Adrenal gland (tissue), 12 donors: ENCODE measurements around the gene DMPK. TPM values are rescaled to one million over a fixed set of nuclear protein-coding genes. Genes with fewer than 3 reads are reported as not detected.

Experiments used
- DNase-seq, 7 donors: peaks; one replicate each; pipeline ENCODE4 v3.0.0-alpha.2; 2019 to 2020
- H3K27ac ChIP-seq, 5 donors: fragments of 200-600 bp; sonication (generic) in 4 of 5; 1 replicate in 3 of 5; 2 replicates in 2 of 5; pipeline versions ENCODE4 v1.5.1 to v1.8.0; 2016 to 2020; ENCODE audit warnings: mild to moderate bottlenecking in 1 of 5
- H3K27me3 ChIP-seq: fragments of 200-600 bp; 2 replicates; pipeline ENCODE4 v1.8.0; 2021
- H3K36me3 ChIP-seq, 2 donors: fragments of 200-600 bp; replicated peaks in 1 of 2; 1 replicate in 1 of 2; 2 replicates in 1 of 2; pipeline versions ENCODE4 v1.5.1 to v1.8.0; 2018 to 2022
- H3K4me1 ChIP-seq, 2 donors: fragments of 200-600 bp; replicated peaks in 1 of 2; 1 replicate in 1 of 2; 2 replicates in 1 of 2; pipeline versions ENCODE4 v1.5.1 to v1.8.0; 2018 to 2021
- H3K4me3 ChIP-seq, 4 donors: fragments of 200-600 bp; sonication (generic) in 3 of 4; one replicate each; pipeline ENCODE4 v1.5.1; 2016 to 2018
- H3K9me3 ChIP-seq, 3 donors: fragments of 200-600 bp; sonication (generic) in 1 of 3; replicated peaks in 1 of 3; 1 replicate in 2 of 3; 2 replicates in 1 of 3; pipeline versions ENCODE4 v1.5.1 to v1.8.0; 2016 to 2021
- POLR2A ChIP-seq, 2 donors: fragments of 450-650 bp; IDR thresholded peaks; one replicate each; pipeline ENCODE4 v1.6.1; 2017; ENCODE audit warnings: antibody characterized with exemption in 2 of 2, mild to moderate bottlenecking in 2 of 2, moderate library complexity in 1 of 2
- WGBS, 4 donors: extraction: QIAGEN DNeasy Blood & Tissue Kit in 2 of 4; methylation state at CpG; one replicate each; pipeline versions ENCODE4 v1.1.5 to v1.1.7; 2013 to 2017; 5-methylcytosine and 5-hydroxymethylcytosine counted together
- intact Hi-C, 2 donors: fragments of 100-400 bp; cut with DNase I; formaldehyde crosslinking; loops; one replicate each; pipeline versions ENCODE4 v1.14.1 to v1.15.0; 2022 to 2023
- polyA plus RNA-seq, 3 donors: library from polyadenylated mRNA; stranded (reverse); fragments of 200-250 nt in 2 of 3; fragments of 350-450 nt in 1 of 3; fragmentation: Illumina TruSeq in 1 of 3; extraction: RNeasy Lipid Tissue Mini Kit (QIAGEN cat#74804) in 1 of 3; gene quantifications; one replicate each; pipeline ENCODE4 v1.2.3, GENCODE V29; 2013 to 2014
- total RNA-seq, 9 donors: library from RNA; depleted of rRNA in 4 of 9; stranded (reverse); fragments of >200 nt in 4 of 9; fragments of 120-200 nt in 1 of 9; fragmentation: NEBNext Ultra II Directional in 1 of 9; extraction: Animal tissue kit (Norgen Biotek cat#: 25700) in 1 of 9; gene quantifications; one replicate each; pipeline versions ENCODE4 v1.1.0 to v1.2.4, GENCODE V29; 2013 to 2023
- TF ChIP-seq, protein P1 (sequence below), 6 experiments: fragments of 450-650 bp in 4 of 6; fragments of 200-600 bp in 2 of 6; sonication (generic) in 1 of 6; IDR thresholded peaks; 1 replicate in 5 of 6; 2 replicates in 1 of 6; pipeline versions ENCODE4 v1.5.1 to v1.8.0; 2016 to 2021; ENCODE audit warnings: antibody characterized with exemption in 6 of 6, mild to moderate bottlenecking in 2 of 6, moderate library complexity in 1 of 6
- donor health status: healthy with polysubstance abuse.
- donor health status: Bipolar disorder and iron deficiency.
- donor health status: DM: yes; HTN: yes; CAD: no.
- donor health status: DM: no; HTN: no; CAD: no.
- donor health status: DM: no; HTN: no; CAD: no.
- donor health status: DM: yes; HTN: yes; CAD: no.

The DMPK gene
- total and polyA plus RNA-seq, 12 donors: 76.8 to 748 (median 129) TPM

GRCh38 chr19:45824531-45825262, 42.4 kb upstream of the DMPK start:
- H3K9me3 ChIP-seq: no peaks in the 10 kb centered on the region
- 75 to 83% (median 80%) methylated on average over 12 to 26 of the region's 26 CpGs for WGBS, 4 donors
- H3K27me3 ChIP-seq: no peaks in the 10 kb centered on the region
- H3K27ac ChIP-seq: peak overlapping the region in 3 of 5 donors; percentile 30 to 65 (median 56)
- peak in 1 of 7 donors; percentile 17 for DNase-seq
- H3K4me3 ChIP-seq: no peak overlapping the region
- intact Hi-C loops: no loop called here
- TF ChIP-seq, protein P1, sequence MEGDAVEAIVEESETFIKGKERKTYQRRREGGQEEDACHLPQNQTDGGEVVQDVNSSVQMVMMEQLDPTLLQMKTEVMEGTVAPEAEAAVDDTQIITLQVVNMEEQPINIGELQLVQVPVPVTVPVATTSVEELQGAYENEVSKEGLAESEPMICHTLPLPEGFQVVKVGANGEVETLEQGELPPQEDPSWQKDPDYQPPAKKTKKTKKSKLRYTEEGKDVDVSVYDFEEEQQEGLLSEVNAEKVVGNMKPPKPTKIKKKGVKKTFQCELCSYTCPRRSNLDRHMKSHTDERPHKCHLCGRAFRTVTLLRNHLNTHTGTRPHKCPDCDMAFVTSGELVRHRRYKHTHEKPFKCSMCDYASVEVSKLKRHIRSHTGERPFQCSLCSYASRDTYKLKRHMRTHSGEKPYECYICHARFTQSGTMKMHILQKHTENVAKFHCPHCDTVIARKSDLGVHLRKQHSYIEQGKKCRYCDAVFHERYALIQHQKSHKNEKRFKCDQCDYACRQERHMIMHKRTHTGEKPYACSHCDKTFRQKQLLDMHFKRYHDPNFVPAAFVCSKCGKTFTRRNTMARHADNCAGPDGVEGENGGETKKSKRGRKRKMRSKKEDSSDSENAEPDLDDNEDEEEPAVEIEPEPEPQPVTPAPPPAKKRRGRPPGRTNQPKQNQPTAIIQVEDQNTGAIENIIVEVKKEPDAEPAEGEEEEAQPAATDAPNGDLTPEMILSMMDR (IDR thresholded peaks at IDR 0.05): no peak
- TF ChIP-seq POLR2A (IDR thresholded peaks at IDR 0.05): no peak
- peaks cover 0 to 68% of the 10 kb centered on the region in 2 donors for H3K36me3 ChIP-seq
- peaks cover 8% of the 10 kb centered on the region in 2 donors for H3K4me1 ChIP-seq

GRCh38 chr19:45824041-45824471, 41.8 kb upstream of the DMPK start:
- peaks cover 0 to 62% of the 10 kb centered on the region in 2 donors for H3K36me3 ChIP-seq
- H3K4me1 ChIP-seq: peaks cover 8% of the 10 kb centered on the region in 2 donors
- TF ChIP-seq, protein P1 (IDR thresholded peaks at IDR 0.05): no peak
- TF ChIP-seq POLR2A (IDR thresholded peaks at IDR 0.05): peak in 1 of 2 donors; percentile 43
- H3K9me3 ChIP-seq: no peaks in the 10 kb centered on the region
- peak; percentile 66 to 91 (median 86) for DNase-seq
- H3K27ac ChIP-seq: peak overlapping the region in 3 of 5 donors; percentile 30 to 65 (median 56)
- H3K27me3 ChIP-seq: no peaks in the 10 kb centered on the region
- intact Hi-C loops: no loop called here
- 35 to 54% (median 41%) methylated on average over 9 to 12 of the region's 12 CpGs for WGBS, 4 donors
- H3K4me3 ChIP-seq: no peak overlapping the region

- peaks cover 8% of the 10 kb centered on the region in 2 donors for H3K4me1 ChIP-seq
- H3K27ac ChIP-seq: peak overlapping the region in 1 of 5 donors; percentile 30
- H3K36me3 ChIP-seq: peaks cover 0 to 53% of the 10 kb centered on the region in 2 donors
- no peak for DNase-seq
- no peaks in the 10 kb centered on the region for H3K27me3 ChIP-seq
- 94 to 95% (median 95%) methylated on average over 9 to 12 of the region's 12 CpGs for WGBS, 4 donors
- TF ChIP-seq POLR2A (IDR thresholded peaks at IDR 0.05): no peak
- TF ChIP-seq, protein P1 (IDR thresholded peaks at IDR 0.05): no peak
- H3K4me3 ChIP-seq: no peak overlapping the region
- intact Hi-C loops: no loop called here
- H3K9me3 ChIP-seq: no peaks in the 10 kb centered on the region
Measured at GRCh38 chr19:45823182-45823581, 40.9 kb upstream of the DMPK start.

GRCh38 chr19:45822716-45823115, 40.4 kb upstream of the DMPK start:
- intact Hi-C loops: no loop called here
- 87 to 95% (median 93%) methylated on average over 3 to 5 of the region's 5 CpGs for WGBS, 4 donors
- H3K4me3 ChIP-seq: no peak overlapping the region
- H3K4me1 ChIP-seq: peaks cover 8% of the 10 kb centered on the region in 2 donors
- TF ChIP-seq, protein P1 (IDR thresholded peaks at IDR 0.05): no peak
- no peak for TF ChIP-seq POLR2A (IDR thresholded peaks at IDR 0.05)
- H3K36me3 ChIP-seq: peaks cover 0 to 49% of the 10 kb centered on the region in 2 donors
- DNase-seq: no peak
- no peaks in the 10 kb centered on the region for H3K27me3 ChIP-seq
- no peak overlapping the region for H3K27ac ChIP-seq
- H3K9me3 ChIP-seq: no peaks in the 10 kb centered on the region
